PC-3 (cell line): ENCODE measurements around the gene CES3.

Source experiments
- CTCF ChIP-seq: fragments of 300-600 bp; sonication (generic); conservative IDR thresholded peaks from 2 replicates; pipeline ENCODE4 v1.5.1; 2017; ENCODE audit warnings: antibody characterized with exemption, low read depth, mild to moderate bottlenecking, low read length
- EZH2phosphoT487 ChIP-seq: fragments of 300-600 bp; sonication (generic); IDR thresholded peaks from 2 replicates; pipeline ENCODE4 v1.6.1; 2018; ENCODE audit warnings: mild to moderate bottlenecking, antibody characterized with exemption, low read length, borderline replicate concordance

GRCh38 chr16:66940236-66940635 is 20.8 kb upstream of the CES3 start:
- no peak for TF ChIP-seq CTCF
- TF ChIP-seq EZH2phosphoT487, result no peak
